Skeletal muscle tissue (tissue), 4 donors: Measurements from ENCODE around the gene GDF11. TPM values are rescaled to one million over a fixed set of nuclear protein-coding genes. Genes with fewer than 3 reads are reported as not detected.

Source experiments
- H3K27ac ChIP-seq: one replicate; pipeline ENCODE4 v1.7.0; 2013; ENCODE audit warnings: mild to moderate bottlenecking, low read depth, low read length, inconsistent platforms
- H3K27me3 ChIP-seq, 3 donors: one replicate each; pipeline ENCODE4 v1.7.0; 2013; ENCODE audit warnings: low read length in 3 of 3; ENCODE audit not compliant: control insufficient read depth in 3 of 3, insufficient read depth in 3 of 3
- H3K36me3 ChIP-seq, 3 donors: one replicate each; pipeline ENCODE4 v1.7.0; 2013; ENCODE audit warnings: low read length in 3 of 3; ENCODE audit not compliant: control insufficient read depth in 3 of 3, insufficient read depth in 3 of 3
- H3K4me1 ChIP-seq, 3 donors: one replicate each; pipeline ENCODE4 v1.7.0; 2013; ENCODE audit warnings: low read length in 3 of 3, mild to moderate bottlenecking in 3 of 3; ENCODE audit not compliant: control insufficient read depth in 3 of 3, insufficient read depth in 3 of 3
- H3K4me3 ChIP-seq, 3 donors: one replicate each; pipeline ENCODE4 v1.7.0; 2013; ENCODE audit warnings: low read length in 3 of 3
- H3K9ac ChIP-seq, 3 donors: one replicate each; pipeline ENCODE4 v1.7.0; 2013; ENCODE audit warnings: low read length in 3 of 3, mild to moderate bottlenecking in 3 of 3, moderate library complexity in 2 of 3, low read depth in 1 of 3
- H3K9me3 ChIP-seq, 3 donors: one replicate each; pipeline ENCODE4 v1.7.0; 2013; ENCODE audit warnings: low read length in 3 of 3; ENCODE audit not compliant: control insufficient read depth in 3 of 3
- total RNA-seq: library from RNA; depleted of rRNA; stranded (reverse); fragments of >200 nt; gene quantifications from one replicate; pipeline ENCODE4 v1.2.3, GENCODE V29; 2014
- donor health status: Osteomylitis.

Gene GDF11
- total RNA-seq, 1 donor from 2014 or later: 3.1 TPM

DNA sequence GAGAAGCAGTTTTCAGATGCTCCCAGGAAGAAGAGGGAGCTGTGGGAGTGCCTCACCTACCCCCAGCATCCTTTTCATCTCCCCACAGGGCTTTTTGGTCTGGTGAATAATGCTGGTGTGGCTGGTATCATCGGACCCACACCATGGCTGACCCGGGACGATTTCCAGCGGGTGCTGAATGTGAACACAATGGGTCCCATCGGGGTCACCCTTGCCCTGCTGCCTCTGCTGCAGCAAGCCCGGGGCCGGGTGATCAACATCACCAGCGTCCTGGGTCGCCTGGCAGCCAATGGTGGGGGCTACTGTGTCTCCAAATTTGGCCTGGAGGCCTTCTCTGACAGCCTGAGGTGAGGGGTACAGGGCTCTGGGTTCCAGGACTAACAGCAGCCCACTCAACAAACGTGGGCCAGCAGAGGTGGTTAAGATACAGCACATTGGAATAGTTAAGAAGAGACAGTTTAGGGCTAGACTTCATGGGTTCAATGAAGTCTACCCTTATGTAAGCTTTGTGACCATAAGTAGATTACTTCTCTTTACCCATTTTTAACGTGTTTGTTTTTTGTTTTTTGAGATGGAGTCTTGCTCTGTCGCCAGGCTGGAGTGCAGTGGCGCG lies 21.2 kb upstream of the GDF11 start:
- peak overlapping the region; percentile 91 for H3K27ac ChIP-seq
- H3K4me3 ChIP-seq: peak overlapping the region in 2 of 3 donors; percentile 32 to 45
- peaks cover 83 to 90% (median 86%) of the 10 kb centered on the region in 3 donors for H3K4me1 ChIP-seq
- H3K9me3 ChIP-seq: no peaks in the 10 kb centered on the region
- peaks cover 28 to 32% (median 30%) of the 10 kb centered on the region in 3 donors for H3K36me3 ChIP-seq
- H3K27me3 ChIP-seq: no peaks in the 10 kb centered on the region
- peak overlapping the region in 2 of 3 donors; percentile 26 to 60 for H3K9ac ChIP-seq

DNA sequence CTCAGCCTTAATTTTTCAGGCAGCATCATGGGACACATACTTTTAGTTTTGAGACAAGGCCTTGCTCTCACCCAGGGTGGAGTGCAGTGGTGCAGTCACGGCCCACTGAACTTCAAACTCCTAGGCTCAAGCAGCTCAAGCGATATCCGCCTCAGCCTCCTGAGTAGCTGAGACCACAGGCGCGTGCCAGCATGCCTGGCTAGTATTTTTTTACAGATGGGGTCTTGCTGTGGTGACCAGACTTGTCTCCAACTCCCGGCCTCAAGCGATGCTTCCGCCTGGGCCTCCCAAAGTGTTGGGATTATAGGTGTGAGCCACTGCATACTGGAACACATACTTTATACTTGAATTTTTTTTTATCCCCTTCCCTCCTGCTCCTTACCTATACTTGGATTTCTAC lies 20.0 kb upstream of the GDF11 start:
- H3K9me3 ChIP-seq: no peaks in the 10 kb centered on the region

DNA sequence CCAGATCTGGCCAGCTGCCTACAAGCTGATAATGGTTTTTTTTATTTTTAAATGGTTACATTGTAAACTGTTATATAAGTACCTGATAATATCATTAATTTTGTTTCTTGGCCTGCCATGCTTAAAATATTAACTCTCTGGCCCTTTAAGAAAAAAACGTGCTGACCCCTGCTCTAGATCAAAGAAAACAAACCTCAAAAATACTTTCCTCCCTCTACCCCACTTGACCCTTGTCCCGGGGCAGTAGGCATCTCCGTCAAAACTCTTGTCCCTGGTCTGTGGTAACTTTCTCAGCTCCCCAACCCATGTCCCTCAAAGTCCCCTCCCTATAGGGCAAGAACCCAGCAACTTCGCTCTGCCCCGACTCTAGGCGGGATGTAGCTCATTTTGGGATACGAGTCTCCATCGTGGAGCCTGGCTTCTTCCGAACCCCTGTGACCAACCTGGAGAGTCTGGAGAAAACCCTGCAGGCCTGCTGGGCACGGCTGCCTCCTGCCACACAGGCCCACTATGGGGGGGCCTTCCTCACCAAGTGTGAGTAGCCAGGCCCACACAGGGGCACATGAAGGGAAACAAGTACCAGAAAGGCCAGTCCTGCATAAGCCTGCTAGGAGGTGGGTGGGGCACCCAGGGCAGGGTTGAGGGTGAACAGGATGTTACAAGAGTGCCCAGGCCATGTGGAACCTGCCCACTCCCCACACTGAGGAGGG lies 19.3 kb upstream of the GDF11 start:
- Histone ChIP-seq H3K9me3 (no peaks in the 10 kb centered on the region), H3K36me3 (peaks cover 36 to 38% (median 37%) of the 10 kb centered on the region in 3 donors), H3K4me1 (peaks cover 77 to 84% (median 80%) of the 10 kb centered on the region in 3 donors), H3K27ac (peak overlapping the region; percentile 16), H3K27me3 (no peaks in the 10 kb centered on the region), H3K9ac (peak overlapping the region; percentile 14 to 69 (median 33)), H3K4me3 (no peak overlapping the region)

More for the DNA sequence above, 20.0 kb upstream of the GDF11 start:
- Histone ChIP-seq H3K9ac (peak overlapping the region in 1 of 3 donors; percentile 69), H3K36me3 (peaks cover 36 to 38% (median 37%) of the 10 kb centered on the region in 3 donors), H3K4me1 (peaks cover 83 to 90% (median 86%) of the 10 kb centered on the region in 3 donors), H3K4me3 (no peak overlapping the region), H3K27me3 (no peaks in the 10 kb centered on the region), H3K27ac (peak overlapping the region; percentile 16)

DNA sequence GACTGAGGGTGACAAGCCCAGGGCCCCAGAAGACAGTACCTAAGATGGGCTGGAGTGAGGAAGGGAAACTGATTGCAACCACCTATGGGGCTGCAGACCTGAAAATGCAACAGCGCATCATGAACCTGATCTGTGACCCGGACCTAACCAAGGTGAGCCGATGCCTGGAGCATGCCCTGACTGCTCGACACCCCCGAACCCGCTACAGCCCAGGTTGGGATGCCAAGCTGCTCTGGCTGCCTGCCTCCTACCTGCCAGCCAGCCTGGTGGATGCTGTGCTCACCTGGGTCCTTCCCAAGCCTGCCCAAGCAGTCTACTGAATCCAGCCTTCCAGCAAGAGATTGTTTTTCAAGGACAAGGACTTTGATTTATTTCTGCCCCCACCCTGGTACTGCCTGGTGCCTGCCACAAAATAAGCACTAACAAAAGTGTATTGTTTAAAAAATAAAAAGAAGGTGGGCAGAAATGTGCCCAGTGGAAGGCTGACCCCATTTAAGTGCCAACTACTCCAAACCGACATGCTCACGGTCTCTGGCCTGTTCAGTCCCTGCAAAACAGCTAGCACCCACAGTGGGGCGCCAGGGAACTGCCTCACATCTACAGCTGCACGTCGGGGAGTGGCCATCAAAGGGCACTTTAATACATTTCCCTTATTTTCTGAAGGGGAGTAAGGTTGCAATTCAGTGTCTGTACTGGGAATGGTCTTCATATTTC lies 18.5 kb upstream of the GDF11 start:
- Histone ChIP-seq H3K4me3 (no peak overlapping the region), H3K27ac (peak overlapping the region; percentile 25), H3K27me3 (no peaks in the 10 kb centered on the region), H3K4me1 (peaks cover 71 to 80% (median 75%) of the 10 kb centered on the region in 3 donors), H3K36me3 (peaks cover 33 to 39% (median 36%) of the 10 kb centered on the region in 3 donors), H3K9ac (peak overlapping the region in 1 of 3 donors; percentile 57), H3K9me3 (no peaks in the 10 kb centered on the region)

DNA sequence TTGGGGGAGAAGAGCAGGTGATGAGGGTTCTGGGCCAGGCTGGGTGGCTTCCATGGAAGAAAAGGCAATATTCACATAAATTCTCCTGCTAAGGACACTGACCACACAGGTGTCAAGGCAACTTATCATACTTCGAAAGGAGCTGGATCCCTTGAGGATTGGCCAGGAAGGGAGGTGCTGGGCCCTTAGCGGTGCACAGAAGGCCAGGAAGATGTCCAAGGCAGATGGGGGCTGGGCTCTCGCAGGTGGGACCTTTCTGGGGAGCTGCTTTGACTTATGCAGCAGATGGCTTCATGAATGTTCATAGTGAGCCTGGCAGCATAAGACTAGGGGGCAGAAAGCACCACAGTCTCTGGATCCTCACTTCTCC lies 18.0 kb upstream of the GDF11 start:
- H3K4me3 ChIP-seq: no peak overlapping the region
- H3K27ac ChIP-seq: peak overlapping the region; percentile 25
- no peak overlapping the region for H3K9ac ChIP-seq
- H3K27me3 ChIP-seq: no peaks in the 10 kb centered on the region
- H3K4me1 ChIP-seq: peaks cover 70 to 78% (median 75%) of the 10 kb centered on the region in 3 donors
- H3K36me3 ChIP-seq: peaks cover 33 to 39% (median 36%) of the 10 kb centered on the region in 3 donors
- no peaks in the 10 kb centered on the region for H3K9me3 ChIP-seq

DNA sequence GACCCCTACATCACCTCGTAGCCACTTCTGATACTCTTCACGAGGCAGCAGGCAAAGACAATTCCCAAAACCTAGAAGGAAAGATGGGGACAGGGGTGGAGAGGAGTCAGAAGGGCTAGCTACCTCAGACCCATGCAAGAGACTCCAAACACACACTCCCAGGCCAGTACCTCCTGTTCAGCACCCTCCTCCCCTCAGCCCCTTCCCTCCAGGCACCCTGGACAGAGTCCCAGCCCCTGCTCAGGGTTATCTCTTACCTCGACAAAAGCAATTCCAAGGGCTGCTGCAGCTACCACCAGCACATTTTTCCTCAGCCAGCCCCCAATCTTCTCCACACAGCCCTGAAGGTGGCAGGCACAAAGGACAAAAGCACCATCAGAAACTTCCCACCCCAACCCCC lies 17.4 kb upstream of the GDF11 start:
- Histone ChIP-seq H3K36me3 (peaks cover 33 to 39% (median 36%) of the 10 kb centered on the region in 3 donors), H3K27ac (no peak overlapping the region), H3K9ac (peak overlapping the region in 1 of 3 donors; percentile 16), H3K9me3 (no peaks in the 10 kb centered on the region), H3K27me3 (no peaks in the 10 kb centered on the region), H3K4me1 (peaks cover 70 to 78% (median 75%) of the 10 kb centered on the region in 3 donors), H3K4me3 (no peak overlapping the region)

DNA sequence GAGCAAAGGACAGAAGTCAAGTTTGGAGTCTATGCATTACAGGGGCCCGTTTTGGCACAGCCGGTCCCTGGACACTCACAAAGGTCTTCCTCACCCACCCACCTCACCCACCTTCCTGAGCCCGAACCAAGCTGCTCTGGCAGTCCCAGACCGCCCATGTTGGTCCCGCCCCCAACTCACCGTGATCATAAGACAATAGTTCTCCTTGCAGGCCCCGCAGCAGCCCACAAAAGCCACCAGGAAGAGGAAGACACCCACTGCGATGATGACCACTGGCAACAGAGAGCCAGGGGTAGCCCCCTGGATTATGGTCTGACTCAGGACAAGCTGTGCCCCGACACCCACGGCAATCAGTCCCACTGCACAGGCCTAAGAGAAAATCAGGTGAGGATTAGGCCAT lies 16.0 kb upstream of the GDF11 start:
- no peaks in the 10 kb centered on the region for H3K27me3 ChIP-seq
- H3K4me3 ChIP-seq: peak overlapping the region; percentile 86 to 94 (median 93)
- H3K36me3 ChIP-seq: peaks cover 33 to 39% (median 36%) of the 10 kb centered on the region in 3 donors
- H3K4me1 ChIP-seq: peaks cover 60 to 64% (median 64%) of the 10 kb centered on the region in 3 donors
- H3K9ac ChIP-seq: peak overlapping the region; percentile 88 to 100 (median 99)
- no peaks in the 10 kb centered on the region for H3K9me3 ChIP-seq
- H3K27ac ChIP-seq: peak overlapping the region; percentile 100

DNA sequence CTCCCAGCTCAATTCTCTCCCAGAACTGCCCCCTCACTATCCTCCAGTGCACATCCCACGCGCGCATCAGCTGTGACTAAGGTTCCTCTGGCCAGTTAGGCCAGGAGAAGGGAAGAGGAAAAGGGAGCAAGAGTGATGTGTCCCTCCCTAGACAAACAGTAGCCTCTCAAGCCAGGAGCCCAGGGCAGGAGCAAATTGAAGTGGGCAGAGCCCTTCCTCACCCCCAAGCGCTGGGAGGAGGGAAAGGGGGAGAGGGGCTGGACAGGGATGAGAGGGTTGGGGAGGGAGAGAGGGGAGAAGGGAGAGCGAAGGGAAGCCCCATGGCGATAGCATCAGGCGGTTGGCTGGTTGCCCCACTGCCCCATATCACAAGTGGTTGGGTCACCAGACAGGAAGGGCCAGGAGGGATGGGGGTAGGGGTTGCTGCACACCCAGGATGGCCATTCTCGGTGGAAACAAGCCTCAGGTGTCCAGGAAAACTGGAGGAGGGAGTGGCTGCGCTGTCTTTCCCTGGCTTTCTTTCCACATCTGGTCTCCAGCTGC lies 15.2 kb upstream of the GDF11 start:
- H3K4me1 ChIP-seq: peaks cover 60 to 64% (median 63%) of the 10 kb centered on the region in 3 donors
- H3K9ac ChIP-seq: peak overlapping the region; percentile 88 to 100 (median 99)
- H3K9me3 ChIP-seq: no peaks in the 10 kb centered on the region
- H3K27me3 ChIP-seq: no peaks in the 10 kb centered on the region
- peak overlapping the region; percentile 86 to 94 (median 93) for H3K4me3 ChIP-seq
- H3K36me3 ChIP-seq: peaks cover 35 to 39% (median 36%) of the 10 kb centered on the region in 3 donors
- peak overlapping the region; percentile 100 for H3K27ac ChIP-seq

DNA sequence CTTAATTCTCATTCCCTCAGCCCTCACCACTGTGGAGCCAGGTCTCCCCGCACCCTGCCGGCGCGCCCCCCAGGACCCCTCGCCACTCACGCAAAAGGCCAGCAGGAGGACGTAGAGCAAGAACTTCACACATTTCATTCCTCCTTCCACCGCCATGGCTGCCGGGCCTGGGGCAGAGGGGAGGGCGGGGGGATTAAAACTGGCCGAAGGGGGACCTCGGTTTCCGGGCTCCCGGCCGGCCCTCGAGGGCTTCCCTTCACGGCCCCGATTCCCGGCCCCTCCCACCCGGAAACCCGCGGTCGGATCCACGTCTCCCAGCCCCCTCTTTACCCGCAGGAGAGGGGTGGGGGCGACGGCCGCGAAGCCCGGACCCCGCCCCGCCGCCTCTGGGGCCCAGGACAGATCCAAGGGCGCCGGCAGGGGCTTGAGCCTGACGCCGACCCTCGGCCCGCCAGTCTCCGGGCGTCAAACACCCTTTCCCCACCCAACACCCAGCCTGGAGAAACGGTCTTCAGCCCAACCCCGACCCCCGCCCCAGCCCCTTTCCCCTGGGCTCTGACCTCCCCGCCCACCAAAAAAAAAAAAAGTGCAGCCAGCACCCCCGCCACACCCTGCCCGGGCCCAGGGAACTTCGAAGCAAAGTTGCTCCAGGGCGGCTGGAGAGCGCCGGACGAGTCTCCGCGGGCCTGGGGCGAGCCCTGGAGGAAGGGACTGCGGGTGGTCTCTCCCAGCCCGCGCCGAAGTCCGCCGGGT lies 14.6 kb upstream of the GDF11 start:
- H3K27ac ChIP-seq: peak overlapping the region; percentile 100
- peaks cover 32 to 37% (median 36%) of the 10 kb centered on the region in 3 donors for H3K36me3 ChIP-seq
- peak overlapping the region; percentile 86 to 94 (median 93) for H3K4me3 ChIP-seq
- H3K9me3 ChIP-seq: no peaks in the 10 kb centered on the region
- no peaks in the 10 kb centered on the region for H3K27me3 ChIP-seq
- peak overlapping the region; percentile 88 to 100 (median 99) for H3K9ac ChIP-seq
- peaks cover 56 to 58% (median 57%) of the 10 kb centered on the region in 3 donors for H3K4me1 ChIP-seq
